ENCODE measurements around the gene STK38. TPM values are rescaled to one million over a fixed set of nuclear protein-coding genes. Genes with fewer than 3 reads are reported as not detected.

The STK38 gene
- total and polyA plus RNA-seq, 9 of the 15 experiments (the other 6 are each of a cell fraction or from before 2014, with no cell fraction given) = 5.7 to 28.7 (median 19.5) TPM

- no peaks in the 10 kb centered on the region for H4K20me1 ChIP-seq (replicated peaks; ENCODE audit: control insufficient read depth, insufficient read depth, low read length)
These were observed 41.3 kb downstream of the STK38 start for GRCh38 chr6:36505744-36506534.

More at GRCh38 chr6:36505744-36506534, 41.3 kb downstream of the STK38 start:
- Histone ChIP-seq H3K9me1 (ENCODE audit: control insufficient read depth, insufficient read depth, low read length) (no peaks in the 10 kb centered on the region), H3K9me3 (replicated peaks; ENCODE audit: control insufficient read depth, insufficient read depth, low read depth, low read length) (no peaks in the 10 kb centered on the region), H3K4me3 (no peak overlapping the region), H3K27ac (ENCODE audit: extremely low read depth, low read depth, low read length) (no peak overlapping the region), H3K4me2 (ENCODE audit: insufficient read depth, low read length) (no peak overlapping the region), H3K4me1 (replicated peaks in 1 of 2; ENCODE audit: control insufficient read depth in 2 of 2, insufficient read depth in 2 of 2, low read length in 2 of 2) (no peaks in the 10 kb centered on the region), H3K9ac (ENCODE audit: insufficient read depth in 1 of 2, low read depth in 2 of 2, low read length in 2 of 2) (no peak overlapping the region), H3K79me2 (ENCODE audit: control insufficient read depth, insufficient read depth, low read length) (no peaks in the 10 kb centered on the region), H2AFZ (ENCODE audit: low read depth, low read length) (no peak overlapping the region), H3K27me3 (ENCODE audit: control insufficient read depth in 2 of 2, insufficient read depth in 2 of 2, low read length in 2 of 2) (no peaks in the 10 kb centered on the region), H3K36me3 (ENCODE audit: control insufficient read depth, insufficient read depth, low read length) (peaks cover 46% of the 10 kb centered on the region)
- ATAC-seq (no peak), DNase-seq (ENCODE audit: extremely low read depth in 1 of 4, low spot score in 3 of 4) (no peak), FAIRE-seq (no peak)
- TF ChIP-seq MAFG (tag; conservative IDR thresholded peaks at IDR 0.05) (peak; percentile 80), ZNF316 (IDR thresholded peaks at IDR 0.05) (peak; percentile 94), MAFK (IDR thresholded peaks at IDR 0.05; ENCODE audit: low read length) (peak; percentile 86), MAFF (IDR thresholded peaks at IDR 0.05; ENCODE audit: low read length) (peak; percentile 83), ID3 (CRISPR knock-in tag; IDR thresholded peaks at IDR 0.05) (no peak), ID3 (tag; IDR thresholded peaks at IDR 0.05) (no peak), C11orf30 (IDR thresholded peaks at IDR 0.05; ENCODE audit: low read depth) (peak; percentile 85), MTA1 (IDR thresholded peaks at IDR 0.05; ENCODE audit: borderline replicate concordance) (no peak), MNT (conservative IDR thresholded peaks at IDR 0.05) (no peak)
- intact Hi-C loops (cut with micrococcal nuclease) = no loop called here
- no TSS peak for BruUV-seq (replicated peaks)
- 91% methylated on average over 6 of the region's 6 CpGs for WGBS (ENCODE audit: insufficient coverage, low coverage, missing lambda C conversion rate)
- CTCF ChIA-PET (ENCODE audit: low intra/inter-chr PET ratio) = no interaction called here
- in situ Hi-C loops (cut with MboI) = no loop called here
- POLR2A ChIA-PET = interaction anchor here (0.5 to 1.8 kb wide), 5 partner anchors 10 to 104 kb away, joined by 3 read pairs; no protein-coding TSS in a partner anchor

Measured in K562 (cell line).